BJ (cell line): ENCODE data around the gene PODN. TPM values are rescaled to one million over a fixed set of nuclear protein-coding genes. Genes with fewer than 3 reads are reported as not detected.

Experiments
- CTCF ChIA-PET: fragments of 350-600 bp; formaldehyde crosslinking; extraction: SDS; loops from one replicate; lab custom pipeline; 2021; ENCODE audit warnings: antibody characterized with exemption, inconsistent platforms; lab: Yijun Ruan, JAX
- POLR2A ChIA-PET: fragments of 300-600 bp; sonication (Branson Sonifier 250); formaldehyde crosslinking; extraction: SDS; loops from one replicate; lab custom pipeline; 2021; ENCODE audit warnings: antibody characterized with exemption; lab: Charles Lee
- DNase-seq: peaks from one replicate; pipeline ENCODE4 v3.0.0-alpha.2; 2011; ENCODE audit warnings: low read depth
- H3K27me3 ChIP-seq: 2 replicates; pipeline ENCODE4 v1.6.0; 2011; ENCODE audit warnings: low read length; ENCODE audit not compliant: control insufficient read depth, insufficient read depth
- H3K36me3 ChIP-seq: 2 replicates; pipeline ENCODE4 v1.5.1; 2011; ENCODE audit warnings: low read length; ENCODE audit not compliant: control insufficient read depth, insufficient read depth
- H3K4me3 ChIP-seq: 2 replicates; pipeline ENCODE4 v1.5.1; 2011; ENCODE audit warnings: low read depth, mild to moderate bottlenecking, control low read depth, low read length
- polyA plus RNA-seq: library from polyadenylated mRNA; depleted of rRNA; stranded (reverse); fragments of >200 nt; gene quantifications from 2 replicates; pipeline ENCODE4 v1.2.3, GENCODE V29; 2011
- TF ChIP-seq, protein P1 (sequence below): IDR thresholded peaks from 2 replicates; pipeline ENCODE4 v1.5.1; 2011; ENCODE audit warnings: low read depth, mild to moderate bottlenecking, control low read depth, inconsistent platforms, low read length, moderate library complexity; ENCODE audit not compliant: insufficient read depth

PODN gene
- polyA plus RNA-seq, 1 experiment: 107 TPM

DNA sequence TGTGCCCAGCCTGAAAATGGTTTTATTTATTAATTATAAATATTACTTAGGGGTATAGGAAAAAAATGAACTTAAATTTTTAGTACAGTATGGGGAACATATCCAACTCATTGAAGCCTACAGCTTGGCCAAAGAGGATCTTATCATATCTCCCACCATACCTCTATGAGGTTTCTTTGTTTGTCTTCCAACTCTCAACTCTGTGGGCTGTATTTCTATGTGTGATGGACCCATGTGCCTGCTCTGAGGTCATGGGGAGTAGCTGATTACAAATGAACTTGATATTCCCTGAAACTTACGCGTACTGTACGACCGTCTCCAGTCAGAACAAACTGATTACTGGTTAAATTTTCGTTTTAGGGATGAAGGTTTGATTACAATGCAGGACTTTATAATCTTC is 41.4 kb upstream of the PODN start:
- Histone ChIP-seq H3K27me3 (no peaks in the 10 kb centered on the region), H3K36me3 (no peaks in the 10 kb centered on the region; the same call in 1 of the 2 replicates), H3K4me3 (no peak overlapping the region)
- CTCF ChIA-PET: no interaction called here
- TF ChIP-seq, protein P1, sequence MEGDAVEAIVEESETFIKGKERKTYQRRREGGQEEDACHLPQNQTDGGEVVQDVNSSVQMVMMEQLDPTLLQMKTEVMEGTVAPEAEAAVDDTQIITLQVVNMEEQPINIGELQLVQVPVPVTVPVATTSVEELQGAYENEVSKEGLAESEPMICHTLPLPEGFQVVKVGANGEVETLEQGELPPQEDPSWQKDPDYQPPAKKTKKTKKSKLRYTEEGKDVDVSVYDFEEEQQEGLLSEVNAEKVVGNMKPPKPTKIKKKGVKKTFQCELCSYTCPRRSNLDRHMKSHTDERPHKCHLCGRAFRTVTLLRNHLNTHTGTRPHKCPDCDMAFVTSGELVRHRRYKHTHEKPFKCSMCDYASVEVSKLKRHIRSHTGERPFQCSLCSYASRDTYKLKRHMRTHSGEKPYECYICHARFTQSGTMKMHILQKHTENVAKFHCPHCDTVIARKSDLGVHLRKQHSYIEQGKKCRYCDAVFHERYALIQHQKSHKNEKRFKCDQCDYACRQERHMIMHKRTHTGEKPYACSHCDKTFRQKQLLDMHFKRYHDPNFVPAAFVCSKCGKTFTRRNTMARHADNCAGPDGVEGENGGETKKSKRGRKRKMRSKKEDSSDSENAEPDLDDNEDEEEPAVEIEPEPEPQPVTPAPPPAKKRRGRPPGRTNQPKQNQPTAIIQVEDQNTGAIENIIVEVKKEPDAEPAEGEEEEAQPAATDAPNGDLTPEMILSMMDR: no peak
- no peak for DNase-seq
- POLR2A ChIA-PET: interaction anchor here (1.0 kb wide), 1 partner anchor 23 kb away, joined by 4 read pairs; no protein-coding TSS in a partner anchor

DNA sequence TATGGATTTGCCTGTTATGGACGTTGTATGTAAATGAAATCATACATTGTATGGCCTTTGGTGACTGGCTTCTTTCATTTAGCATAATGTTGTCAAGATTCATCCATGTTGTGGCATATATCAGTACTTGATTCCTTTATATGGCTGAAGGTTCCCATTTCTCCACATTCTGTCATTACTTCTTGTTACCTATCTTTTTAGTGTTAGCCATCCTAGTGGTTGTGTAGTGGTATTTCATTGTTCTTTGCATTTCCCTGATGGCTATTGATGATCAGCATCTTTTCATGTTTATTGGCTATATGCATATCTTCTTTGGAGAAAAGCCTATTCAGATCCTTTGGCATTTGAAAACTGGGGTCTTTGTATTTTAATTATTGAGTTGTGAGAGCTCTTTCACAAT is 39.8 kb upstream of the PODN start:
- CTCF ChIA-PET: interaction anchor here (0.9 kb wide), 1 partner anchor 160 kb away, joined by 3 read pairs; no protein-coding TSS in a partner anchor
- peaks cover 3% of the 10 kb centered on the region; the same call in 1 of the 2 replicates for H3K36me3 ChIP-seq
- no peak for DNase-seq
- POLR2A ChIA-PET: no interaction called here
- TF ChIP-seq, protein P1: no peak
- no peaks in the 10 kb centered on the region for H3K27me3 ChIP-seq
- no peak overlapping the region for H3K4me3 ChIP-seq

DNA sequence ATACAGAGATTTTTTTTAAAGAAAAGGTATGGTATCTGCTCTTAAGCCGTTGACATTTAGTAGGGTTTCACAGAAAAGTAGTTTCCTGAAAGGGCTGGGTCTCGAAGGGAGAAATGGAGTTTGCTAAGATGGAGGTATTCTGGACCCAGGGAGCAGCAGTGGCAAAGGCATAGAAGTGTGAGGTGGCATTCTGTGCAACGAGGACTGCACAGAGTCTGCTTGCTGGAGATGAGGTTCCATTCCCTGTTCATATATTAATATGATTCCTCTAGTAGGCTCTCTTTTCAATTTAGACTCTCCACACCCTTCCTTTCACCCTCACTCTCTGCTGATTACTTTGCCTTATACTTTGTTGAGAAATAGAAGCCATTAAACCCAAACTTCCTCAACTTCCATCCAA is 38.5 kb upstream of the PODN start:
- DNase-seq: no peak
- POLR2A ChIA-PET: no interaction called here
- no peak overlapping the region for H3K4me3 ChIP-seq
- TF ChIP-seq, protein P1: no peak
- peaks cover 3% of the 10 kb centered on the region; the same call in 1 of the 2 replicates for H3K36me3 ChIP-seq
- CTCF ChIA-PET: no interaction called here
- H3K27me3 ChIP-seq: no peaks in the 10 kb centered on the region

DNA sequence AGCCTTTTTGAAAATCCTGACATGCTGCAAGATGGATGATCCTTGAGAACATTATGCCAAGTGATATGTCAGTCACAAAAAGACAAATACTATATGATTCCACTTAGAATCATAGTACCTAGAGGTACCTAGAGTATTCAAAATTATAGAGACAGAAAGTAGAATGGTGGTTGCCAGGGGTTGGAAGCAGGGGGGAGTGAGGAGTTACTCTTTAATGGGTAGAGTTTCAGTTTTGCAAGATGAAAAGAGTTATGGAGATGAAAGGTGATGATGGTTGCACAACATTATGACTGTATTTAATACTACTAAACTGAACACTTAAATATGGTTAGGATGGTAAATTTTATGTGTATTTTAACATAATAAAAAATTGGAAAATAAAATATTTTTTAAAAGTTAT is 37.9 kb upstream of the PODN start:
- H3K4me3 ChIP-seq: no peak overlapping the region
- DNase-seq: no peak
- TF ChIP-seq, protein P1: no peak
- no peaks in the 10 kb centered on the region for H3K27me3 ChIP-seq
- H3K36me3 ChIP-seq: peaks cover 3% of the 10 kb centered on the region; the same call in 1 of the 2 replicates
- ChIA-PET POLR2A (no interaction called here), CTCF (interaction anchor here (1.1 kb wide), 1 partner anchor 9 kb away, joined by 3 read pairs; no protein-coding TSS in a partner anchor)

DNA sequence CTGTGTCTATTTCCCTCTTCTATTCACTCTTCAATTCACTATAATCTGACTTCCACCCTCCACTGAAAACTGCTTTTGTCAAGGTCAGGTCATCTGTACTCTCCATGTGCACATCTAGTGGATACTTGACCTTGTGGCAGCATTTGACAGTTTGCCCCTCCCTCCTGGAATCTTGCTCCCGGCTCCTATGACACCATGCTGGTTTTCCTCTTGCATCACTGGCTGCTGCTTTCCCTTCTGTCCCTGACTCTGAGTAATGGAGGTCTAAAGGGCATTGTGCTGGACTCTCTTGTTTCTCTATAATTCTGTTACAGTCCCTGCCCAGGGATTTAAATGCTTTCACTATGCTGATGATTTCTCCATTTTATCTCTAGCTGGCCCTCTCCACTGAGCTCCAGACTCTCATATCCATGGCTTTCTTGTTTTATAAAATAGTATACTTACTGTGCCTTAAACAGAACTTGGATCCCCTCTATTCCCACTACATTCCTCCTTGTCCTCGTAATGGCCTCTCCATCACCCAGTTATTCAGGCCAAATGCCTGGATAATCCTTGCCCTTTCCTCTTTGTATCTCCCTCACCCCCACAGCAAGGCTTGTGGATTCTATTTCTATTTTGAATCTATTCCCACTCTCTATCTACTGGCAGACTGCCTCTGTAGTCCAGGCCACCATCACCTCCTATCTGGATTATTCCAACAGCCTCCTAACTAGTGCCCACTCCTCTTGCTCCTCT is 36.8 kb upstream of the PODN start:
- H3K4me3 ChIP-seq: no peak overlapping the region
- TF ChIP-seq, protein P1: no peak
- peak; percentile 44 for DNase-seq
- no peaks in the 10 kb centered on the region for H3K27me3 ChIP-seq
- ChIA-PET POLR2A (no interaction called here), CTCF (interaction anchor here (1.1 kb wide), 1 partner anchor 10 kb away, joined by 3 read pairs; no protein-coding TSS in a partner anchor)
- H3K36me3 ChIP-seq: peaks cover 6% of the 10 kb centered on the region; the same call in 1 of the 2 replicates
